ENCODE measurements around the gene C3orf33. TPM values are rescaled to one million over a fixed set of nuclear protein-coding genes. Genes with fewer than 3 reads are reported as not detected.

C3orf33 gene
- polyA plus RNA-seq, 1 experiment, result 2.9 TPM

GRCh38 chr3:155738580-155739076 is 67.5 kb downstream of the C3orf33 start:
- no peak for TF ChIP-seq CTCF (IDR thresholded peaks at IDR 0.05; ENCODE audit: low read depth, low read length)
- ChIA-PET POLR2A (no interaction called here), CTCF (interaction anchor here (0.7 to 1.6 kb wide), 3 partner anchors 16 to 68 kb away, joined by 3 to 4 read pairs (median 3); partner anchors contain the start of gene C3orf33)
- Histone ChIP-seq H3K27me3 (ENCODE audit: control insufficient read depth, insufficient read depth, low read length) (peaks cover 17% of the 10 kb centered on the region), H3K27ac (ENCODE audit: low read depth, low read length) (no peak overlapping the region), H3K4me3 (ENCODE audit: low read depth, low read length) (no peak overlapping the region), H3K9me3 (ENCODE audit: control insufficient read depth, insufficient read depth, low read length) (no peaks in the 10 kb centered on the region; the same call in 1 of the 2 replicates)
- no peak for DNase-seq (ENCODE audit: low read depth, low spot score)

DNA sequence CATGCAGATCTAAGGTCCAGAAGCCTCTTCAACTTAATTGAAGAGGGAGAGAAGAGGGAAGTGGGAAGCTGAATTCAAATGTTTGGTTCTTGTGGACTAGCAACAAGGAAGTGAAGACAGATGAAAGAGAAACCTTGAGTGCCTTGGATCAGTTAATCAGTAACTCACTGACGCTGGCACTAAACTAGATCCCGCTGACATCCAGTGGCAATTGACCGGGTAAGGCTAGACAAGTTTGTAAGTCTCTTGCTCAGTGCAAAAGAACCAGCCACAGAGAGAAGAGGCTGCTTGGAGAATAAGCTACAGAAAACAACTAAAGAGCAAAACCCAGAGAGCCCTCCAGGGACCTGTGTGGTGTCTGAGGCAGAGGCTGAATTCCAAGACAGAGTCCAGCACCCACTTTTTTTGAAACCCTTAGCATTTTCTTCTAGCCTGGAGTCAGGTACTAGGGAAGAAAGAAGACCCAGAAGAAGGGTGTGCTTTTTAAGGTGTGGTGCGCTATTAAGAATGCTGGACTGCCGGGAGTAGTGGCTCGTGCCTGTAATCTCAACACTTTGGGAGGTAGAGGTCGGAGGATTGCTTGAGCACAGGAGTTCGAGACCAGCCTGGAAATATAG is 68.1 kb downstream of the C3orf33 start:
- no peak overlapping the region for H3K4me3 ChIP-seq (ENCODE audit: low read depth, low read length)
- no peak for DNase-seq (ENCODE audit: low read depth, low spot score)
- TF ChIP-seq CTCF (IDR thresholded peaks at IDR 0.05; ENCODE audit: low read depth, low read length), result no peak
- CTCF ChIA-PET, result interaction anchor here (0.7 to 0.8 kb wide), 2 partner anchors 17 to 36 kb away, joined by 3 read pairs; no protein-coding TSS in a partner anchor
- no peaks in the 10 kb centered on the region; the same call in 1 of the 2 replicates for H3K9me3 ChIP-seq (ENCODE audit: control insufficient read depth, insufficient read depth, low read length)
- no peak overlapping the region for H3K27ac ChIP-seq (ENCODE audit: low read depth, low read length)
- POLR2A ChIA-PET, result no interaction called here
- H3K27me3 ChIP-seq (ENCODE audit: control insufficient read depth, insufficient read depth, low read length), result peaks cover 11% of the 10 kb centered on the region

DNA sequence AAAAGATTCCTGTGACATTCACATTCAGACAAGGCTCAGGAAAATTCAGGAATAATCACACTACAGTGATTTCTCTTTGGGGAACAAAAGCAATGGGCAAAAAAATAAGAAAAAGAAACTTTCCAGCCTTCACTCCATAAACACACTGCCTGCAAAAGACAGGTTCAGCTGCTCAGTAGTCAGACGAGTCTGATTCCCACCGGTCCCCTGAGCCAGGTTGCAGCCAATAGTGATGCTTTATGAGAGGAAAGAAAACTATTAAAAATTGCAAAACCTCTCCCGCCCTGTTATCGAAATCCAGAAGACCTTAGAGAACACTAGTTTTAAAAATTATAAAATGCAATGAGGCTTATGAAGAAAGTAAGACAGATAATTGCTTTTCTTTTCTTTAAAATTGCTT is 69.7 kb downstream of the C3orf33 start:
- CTCF ChIA-PET, result interaction anchor here (1.1 kb wide), 1 partner anchor 33 kb away, joined by 3 read pairs; no protein-coding TSS in a partner anchor
- POLR2A ChIA-PET, result interaction anchor here (0.5 kb wide), 1 partner anchor 9 kb away, joined by 3 read pairs; no protein-coding TSS in a partner anchor
- H3K27me3 ChIP-seq (ENCODE audit: control insufficient read depth, insufficient read depth, low read length), result peaks cover 5% of the 10 kb centered on the region
- DNase-seq (ENCODE audit: low read depth, low spot score), result no peak
- no peaks in the 10 kb centered on the region; the same call in 1 of the 2 replicates for H3K9me3 ChIP-seq (ENCODE audit: control insufficient read depth, insufficient read depth, low read length)
- H3K27ac ChIP-seq (ENCODE audit: low read depth, low read length), result no peak overlapping the region
- H3K4me3 ChIP-seq (ENCODE audit: low read depth, low read length), result no peak overlapping the region
- no peak for TF ChIP-seq CTCF (IDR thresholded peaks at IDR 0.05; ENCODE audit: low read depth, low read length)

DNA sequence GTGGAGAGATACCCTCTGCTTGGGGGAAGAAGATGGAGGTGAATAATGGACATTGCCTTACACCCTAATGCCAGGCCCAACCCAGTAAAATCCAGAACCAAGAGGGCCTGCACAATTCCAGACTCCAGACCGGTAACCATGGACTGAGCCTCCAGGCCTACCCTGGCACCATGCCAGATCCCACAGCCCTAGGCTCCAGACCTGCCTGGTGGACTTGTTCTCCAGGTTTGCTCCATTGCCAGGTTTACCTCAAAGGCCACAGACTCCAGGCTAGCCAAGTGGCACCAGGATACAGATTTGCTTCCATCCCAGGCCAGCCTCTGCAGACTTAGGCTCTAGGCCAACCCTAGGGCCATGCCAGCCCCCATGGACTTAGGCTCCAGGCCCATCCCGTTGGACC is 75.2 kb downstream of the C3orf33 start:
- no peak for TF ChIP-seq CTCF (IDR thresholded peaks at IDR 0.05; ENCODE audit: low read depth, low read length)
- Histone ChIP-seq H3K27ac (ENCODE audit: low read depth, low read length) (no peak overlapping the region), H3K9me3 (ENCODE audit: control insufficient read depth, insufficient read depth, low read length) (no peaks in the 10 kb centered on the region), H3K4me3 (ENCODE audit: low read depth, low read length) (no peak overlapping the region), H3K27me3 (ENCODE audit: control insufficient read depth, insufficient read depth, low read length) (no peaks in the 10 kb centered on the region)
- ChIA-PET POLR2A (no interaction called here), CTCF (no interaction called here)
- DNase-seq (ENCODE audit: low read depth, low spot score), result no peak

- Histone ChIP-seq H3K27me3 (ENCODE audit: control insufficient read depth, insufficient read depth, low read length) (no peaks in the 10 kb centered on the region), H3K4me3 (ENCODE audit: low read depth, low read length) (no peak overlapping the region), H3K9me3 (ENCODE audit: control insufficient read depth, insufficient read depth, low read length) (no peaks in the 10 kb centered on the region), H3K27ac (ENCODE audit: low read depth, low read length) (no peak overlapping the region)
- no peak for TF ChIP-seq CTCF (IDR thresholded peaks at IDR 0.05; ENCODE audit: low read depth, low read length)
- DNase-seq (ENCODE audit: low read depth, low spot score), result no peak
- ChIA-PET POLR2A (interaction anchor here (0.7 kb wide), 1 partner anchor 9 kb away, joined by 3 read pairs; no protein-coding TSS in a partner anchor), CTCF (interaction anchor here (1.5 kb wide), 1 partner anchor 26 kb away, joined by 7 read pairs; no protein-coding TSS in a partner anchor)
Measured at GRCh38 chr3:155727836-155728235, 78.2 kb downstream of the C3orf33 start.

Measured in AG04450 (cell line).